ENCODE measurements around the gene LHX1.
A peak's percentile ranks its signal among the peaks of the same experiment; 100 is the strongest.

Gene LHX1

DNA sequence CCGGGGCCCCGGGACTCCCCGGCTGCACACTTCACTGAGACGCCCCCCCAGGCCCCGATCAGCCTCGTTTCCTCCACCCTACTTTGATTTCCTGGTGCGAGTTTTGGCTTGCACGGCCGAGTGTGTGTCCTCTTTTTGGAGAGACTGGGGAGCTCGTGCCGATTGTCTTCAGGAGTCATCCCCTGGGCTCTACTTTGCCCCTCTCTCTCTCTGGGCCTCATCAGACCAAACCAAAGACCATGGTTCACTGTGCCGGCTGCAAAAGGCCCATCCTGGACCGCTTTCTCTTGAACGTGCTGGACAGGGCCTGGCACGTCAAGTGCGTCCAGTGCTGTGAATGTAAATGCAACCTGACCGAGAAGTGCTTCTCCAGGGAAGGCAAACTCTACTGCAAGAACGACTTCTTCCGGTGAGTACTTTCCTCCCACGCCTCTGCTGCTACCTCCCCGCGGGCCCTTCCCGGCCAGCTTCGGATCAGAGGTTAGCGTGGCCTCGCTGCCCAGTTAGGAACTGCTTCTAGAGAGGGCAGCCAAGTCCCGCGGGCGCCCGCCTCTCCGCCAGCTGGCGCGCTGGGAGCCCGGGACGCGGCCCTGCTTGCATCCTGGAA, 787 bp downstream of the LHX1 start:
- DNase-seq: no peak

- no peak for DNase-seq
These were observed 1.3 kb downstream of the LHX1 start for GRCh38 chr17:36938566-36939051.

DNA sequence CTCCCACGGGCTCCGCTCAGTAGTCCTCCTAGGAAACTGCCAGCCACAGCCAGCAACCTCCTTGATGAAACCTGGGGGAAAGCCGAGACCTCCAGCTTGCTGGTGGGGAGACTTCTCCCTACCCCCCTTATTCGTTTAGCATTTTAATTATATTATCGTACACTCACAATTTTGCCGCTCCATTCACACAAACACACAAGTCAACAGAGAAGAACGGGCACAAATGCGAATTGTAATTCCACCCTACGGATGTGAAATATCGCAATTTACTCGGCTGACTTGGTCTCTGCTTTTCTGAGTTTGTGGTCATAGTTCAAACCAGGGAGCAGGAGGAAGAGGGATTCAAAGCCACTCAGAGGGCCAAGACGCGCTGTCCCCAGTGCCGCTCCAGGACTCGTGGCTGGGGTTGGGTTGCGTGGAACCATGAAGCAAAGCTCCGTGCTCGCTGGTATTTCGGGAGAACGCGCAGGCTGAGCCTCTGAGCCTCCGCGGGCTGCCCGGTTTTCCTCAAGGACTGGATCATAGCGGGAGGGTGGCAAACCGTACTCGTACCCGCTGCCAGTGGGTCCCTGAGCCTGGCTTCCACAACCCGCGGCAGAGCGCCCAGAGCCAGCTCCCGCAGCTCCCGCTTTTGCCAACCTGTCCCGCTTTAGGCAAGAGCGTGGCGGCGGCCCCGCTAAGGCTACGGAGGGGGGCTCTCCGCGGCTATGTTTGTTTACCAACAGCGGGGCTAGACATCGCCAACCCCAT, 2.0 kb downstream of the LHX1 start:
- no peak for DNase-seq

- no peak for DNase-seq
These were observed 2.6 kb downstream of the LHX1 start for GRCh38 chr17:36939802-36940312.

- no peak for DNase-seq
These were observed 3.3 kb downstream of the LHX1 start for GRCh38 chr17:36940313-36941264.

- DNase-seq: no peak
These were observed 4.2 kb downstream of the LHX1 start for GRCh38 chr17:36941265-36942010.

DNA sequence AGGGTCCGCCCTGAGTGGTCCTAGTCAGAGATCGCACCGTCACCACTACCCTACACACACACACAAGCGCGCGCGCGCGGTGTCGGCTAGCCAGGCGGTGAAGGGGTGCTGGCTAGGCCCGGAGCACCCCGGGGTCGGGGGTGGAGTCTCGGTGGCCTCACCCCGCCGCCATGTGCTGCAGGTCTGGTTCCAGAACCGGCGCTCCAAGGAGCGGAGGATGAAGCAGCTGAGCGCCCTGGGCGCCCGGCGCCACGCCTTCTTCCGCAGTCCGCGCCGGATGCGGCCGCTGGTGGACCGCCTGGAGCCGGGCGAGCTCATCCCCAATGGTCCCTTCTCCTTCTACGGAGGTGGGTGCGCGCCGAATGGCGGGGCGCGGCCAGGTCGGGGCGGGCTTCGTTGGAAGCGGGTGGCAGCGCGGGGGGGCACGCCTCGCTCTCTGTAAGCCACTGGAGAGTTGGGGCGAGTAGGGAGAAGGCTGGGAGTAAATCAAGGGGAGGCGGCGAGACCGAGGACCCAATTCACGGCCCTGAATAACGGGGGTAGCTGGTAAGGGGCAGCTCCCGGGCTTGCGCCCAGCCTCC, 4.8 kb downstream of the LHX1 start:
- DNase-seq: no peak

- no peak for DNase-seq
These were observed 5.4 kb downstream of the LHX1 start for GRCh38 chr17:36942631-36943125.

GRCh38 chr17:36943250-36944191, 6.2 kb downstream of the LHX1 start:
- DNase-seq: no peak

DNA sequence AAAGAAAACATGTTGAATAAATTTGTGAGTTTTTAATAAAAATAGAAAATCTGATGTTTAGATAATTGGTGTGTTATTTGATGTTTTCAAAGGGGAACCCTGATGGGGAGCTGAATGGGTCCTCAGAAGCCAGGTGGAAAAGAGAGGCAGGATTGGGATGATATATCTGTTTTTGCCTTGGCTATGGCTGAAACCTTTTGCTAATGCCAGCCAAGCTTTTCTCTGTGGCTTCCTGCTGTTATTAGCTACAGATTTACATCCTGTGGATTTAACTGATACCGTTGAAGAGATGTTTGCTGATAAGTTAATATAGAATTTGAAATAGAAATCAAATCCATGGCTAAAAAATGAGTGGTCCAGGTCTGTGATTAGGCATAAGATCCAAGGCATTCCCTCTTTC, 7.3 kb downstream of the LHX1 start:
- no peak for DNase-seq

DNA sequence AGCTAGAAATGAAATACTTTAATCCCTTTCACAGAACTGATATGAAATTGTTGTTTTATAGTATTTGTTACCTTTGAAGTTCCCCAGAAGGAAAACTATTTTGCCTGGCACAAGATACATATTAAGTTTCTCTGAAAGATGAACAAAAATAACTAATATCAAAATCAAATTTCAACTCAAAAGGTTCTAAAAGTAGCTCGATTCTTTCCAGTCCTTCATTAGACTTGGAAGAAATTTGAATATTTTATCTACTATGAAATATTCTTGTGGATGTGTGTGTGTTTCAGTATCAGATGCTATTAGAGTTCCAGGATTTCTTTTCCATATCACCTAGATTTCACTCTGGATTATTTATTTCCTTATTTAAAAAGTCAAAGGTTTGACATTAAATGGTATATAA, 7.9 kb downstream of the LHX1 start:
- no peak for DNase-seq

GRCh38 chr17:36945959-36946725, 8.9 kb downstream of the LHX1 start:
- no peak for DNase-seq

DNA sequence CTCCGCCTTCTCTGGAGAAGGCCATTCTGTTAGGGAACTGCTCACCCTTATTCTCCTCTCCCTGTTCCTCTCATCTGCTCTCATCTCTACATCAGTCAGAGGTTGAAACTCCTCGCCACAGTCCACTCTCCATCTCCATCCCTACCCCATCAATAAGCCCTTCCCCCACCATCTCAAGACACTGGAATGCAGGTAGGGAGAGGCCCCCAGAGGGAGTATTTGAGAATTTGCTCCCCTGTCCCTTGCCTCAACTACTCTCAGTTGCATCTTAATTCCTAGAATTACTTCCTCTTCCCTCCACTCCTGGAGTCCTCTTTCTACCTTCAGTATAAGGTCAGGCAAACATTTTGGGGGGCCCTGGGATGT, 9.4 kb downstream of the LHX1 start:
- no peak for DNase-seq

DNA sequence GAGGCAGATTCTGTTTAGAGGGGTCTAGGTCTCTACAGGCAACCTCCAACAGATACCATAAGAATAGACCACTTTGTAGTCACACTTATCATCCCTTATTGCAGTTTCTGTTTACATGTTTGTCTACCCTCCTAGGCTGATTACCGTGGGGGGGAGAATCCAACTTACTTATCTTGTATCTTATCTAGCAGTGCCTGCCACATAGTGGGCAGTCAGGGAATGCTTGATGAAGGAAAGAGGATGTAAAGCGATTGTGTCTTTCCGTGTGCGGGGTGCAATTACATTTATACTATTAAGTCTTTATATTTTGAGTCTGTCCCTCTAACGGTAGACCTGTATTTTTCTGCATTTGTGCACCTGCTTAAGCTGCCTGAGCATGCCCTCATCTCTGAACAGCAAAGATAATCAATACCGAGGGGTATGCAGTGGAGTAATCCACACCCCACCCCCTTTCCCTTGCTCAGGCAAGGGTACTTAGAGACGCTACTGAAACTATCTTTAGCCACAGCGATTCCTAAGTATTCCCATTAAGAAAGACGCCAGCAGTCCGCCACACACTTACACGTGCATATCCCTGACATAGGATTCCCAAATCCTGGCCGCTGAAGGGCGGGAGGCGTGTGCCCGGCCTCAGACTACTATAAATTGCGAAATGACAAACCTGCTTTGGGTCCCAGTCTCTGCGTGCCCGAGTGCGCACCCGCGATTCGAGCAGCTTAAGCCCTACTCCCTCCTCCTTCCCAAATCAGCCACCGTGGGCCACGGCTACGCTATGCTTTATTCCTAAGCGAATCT, 10.8 kb downstream of the LHX1 start:
- DNase-seq: peak in 2 of 56 donors; percentile 56 to 59

- peak; percentile 59 to 97 (median 90) for DNase-seq
These were observed 11.6 kb downstream of the LHX1 start, which contains the start of gene AATF for GRCh38 chr17:36948717-36949460. Gene AATF (plus strand): TSS chr17:36948954. CDS start chr17:36949126, 172 bp downstream.

DNA sequence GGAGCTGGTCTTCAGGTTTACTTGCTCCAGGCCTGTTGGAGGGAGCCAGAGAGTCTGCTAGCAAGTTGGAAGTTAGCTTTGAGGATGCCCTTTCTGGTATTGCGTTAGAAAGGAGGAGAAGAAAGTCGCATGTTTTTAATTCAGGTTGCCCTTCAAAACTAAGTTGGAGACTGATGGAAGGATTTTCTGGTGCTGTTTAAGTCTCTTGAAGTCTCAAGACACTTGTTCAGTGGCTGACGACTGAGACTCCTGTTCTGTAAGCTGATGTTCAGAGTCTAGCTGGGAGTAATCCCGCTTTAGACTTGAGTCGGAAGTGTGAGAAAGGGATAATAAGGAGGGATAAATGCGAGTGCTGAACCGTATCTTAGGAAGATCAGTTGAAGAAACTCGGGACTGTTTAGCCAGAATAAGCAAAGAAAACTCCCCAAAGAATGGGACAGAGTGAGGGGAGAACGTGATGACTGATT, 12.2 kb downstream of the LHX1 start:
- DNase-seq: peak in 1 of 56 donors; percentile 22

DNA sequence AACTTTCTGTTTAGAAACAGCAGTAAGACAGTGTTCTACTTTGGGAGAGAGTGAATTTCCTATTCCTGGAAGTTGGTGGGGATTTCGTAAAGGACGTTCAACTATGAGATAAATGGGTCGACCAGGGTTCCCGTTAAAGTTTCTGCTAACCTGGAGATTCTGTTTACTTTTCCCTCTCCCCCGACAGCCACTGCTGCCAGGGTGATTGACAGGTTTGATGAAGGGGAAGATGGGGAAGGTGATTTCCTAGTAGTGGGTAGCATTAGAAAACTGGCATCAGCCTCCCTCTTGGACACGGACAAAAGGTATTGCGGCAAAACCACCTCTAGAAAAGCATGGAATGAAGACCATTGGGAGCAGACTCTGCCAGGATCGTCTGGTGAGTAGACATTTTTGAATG, 12.8 kb downstream of the LHX1 start:
- no peak for DNase-seq
